Activated T-cell treated with anti-CD3 and anti-CD28 coated beads, Interleukin-2, amount 50 U/mL, for 4 hours (primary cell): ENCODE results near the gene IL1F10. TPM values are rescaled to one million over a fixed set of nuclear protein-coding genes. Genes with fewer than 3 reads are reported as not detected.

Experiments
- ATAC-seq, 2 donors: fragments of 200-7000 bp; cut with Tn5 transposase; one replicate each; pipeline ENCODE4 v1.10.0; 2021
- DNase-seq: peaks from one replicate; pipeline ENCODE4 v3.0.0-alpha.2; 2020
- H3K27me3 Mint-ChIP-seq: one replicate; pipeline ENCODE4 v1.8.0; 2021; ENCODE audit warnings: low read depth, mixed read lengths
- H3K36me3 Mint-ChIP-seq: one replicate; pipeline ENCODE4 v1.8.0; 2022; ENCODE audit warnings: mixed read lengths; ENCODE audit not compliant: insufficient read depth
- H3K4me1 Mint-ChIP-seq: one replicate; pipeline ENCODE4 v1.8.0; 2021; ENCODE audit warnings: low read depth, mixed read lengths
- H3K4me3 Mint-ChIP-seq: one replicate; pipeline ENCODE4 v1.8.0; 2021; ENCODE audit warnings: mild to moderate bottlenecking, moderate library complexity, mixed read lengths
- H3K9me3 Mint-ChIP-seq: one replicate; pipeline ENCODE4 v1.8.0; 2021; ENCODE audit warnings: mixed read lengths
- total RNA-seq, 3 donors: library from RNA; stranded (reverse); gene quantifications; one replicate each; pipeline ENCODE4 v1.2.1, GENCODE V29; 2021

IL1F10 gene
- total RNA-seq, 3 donors from 2014 or later: not detected

- Mint-ChIP-seq H3K4me3 (no peak overlapping the region), H3K27me3 (no peaks in the 10 kb centered on the region), H3K4me1 (peaks cover 10% of the 10 kb centered on the region), H3K36me3 (no peaks in the 10 kb centered on the region), H3K9me3 (no peaks in the 10 kb centered on the region)
- ATAC-seq: no peak
- no peak for DNase-seq
Observed at GRCh38 chr2:113118263-113118657, 50.5 kb downstream of the IL1F10 start.

GRCh38 chr2:113119111-113119510 is 51.3 kb downstream of the IL1F10 start:
- H3K4me1 Mint-ChIP-seq: peaks cover 12% of the 10 kb centered on the region
- no peaks in the 10 kb centered on the region for H3K9me3 Mint-ChIP-seq
- H3K36me3 Mint-ChIP-seq: no peaks in the 10 kb centered on the region
- peaks cover 2% of the 10 kb centered on the region for H3K27me3 Mint-ChIP-seq
- no peak overlapping the region for H3K4me3 Mint-ChIP-seq
- DNase-seq: no peak
- no peak for ATAC-seq

GRCh38 chr2:113120861-113121260 is 53.1 kb downstream of the IL1F10 start:
- no peak for ATAC-seq
- H3K4me3 Mint-ChIP-seq: no peak overlapping the region
- H3K27me3 Mint-ChIP-seq: peaks cover 4% of the 10 kb centered on the region
- peaks cover 19% of the 10 kb centered on the region for H3K4me1 Mint-ChIP-seq
- no peaks in the 10 kb centered on the region for H3K36me3 Mint-ChIP-seq
- no peak for DNase-seq
- no peaks in the 10 kb centered on the region for H3K9me3 Mint-ChIP-seq

GRCh38 chr2:113122364-113122763 is 54.6 kb downstream of the IL1F10 start:
- peaks cover 15% of the 10 kb centered on the region for H3K4me1 Mint-ChIP-seq
- no peak overlapping the region for H3K4me3 Mint-ChIP-seq
- no peaks in the 10 kb centered on the region for H3K36me3 Mint-ChIP-seq
- no peak for DNase-seq
- ATAC-seq: no peak
- H3K9me3 Mint-ChIP-seq: no peaks in the 10 kb centered on the region
- H3K27me3 Mint-ChIP-seq: peaks cover 4% of the 10 kb centered on the region

- Mint-ChIP-seq H3K4me3 (no peak overlapping the region), H3K9me3 (no peaks in the 10 kb centered on the region), H3K36me3 (no peaks in the 10 kb centered on the region), H3K27me3 (peaks cover 4% of the 10 kb centered on the region), H3K4me1 (peaks cover 15% of the 10 kb centered on the region)
- no peak for DNase-seq
- no peak for ATAC-seq
Observed at GRCh38 chr2:113123726-113124125, 56.0 kb downstream of the IL1F10 start.

GRCh38 chr2:113124181-113124961 is 56.6 kb downstream of the IL1F10 start:
- peaks cover 15% of the 10 kb centered on the region for H3K4me1 Mint-ChIP-seq
- ATAC-seq (peak; percentile 69 to 76), DNase-seq (no peak)
- H3K27me3 Mint-ChIP-seq: peaks cover 4% of the 10 kb centered on the region
- H3K4me3 Mint-ChIP-seq: no peak overlapping the region
- no peaks in the 10 kb centered on the region for H3K9me3 Mint-ChIP-seq
- H3K36me3 Mint-ChIP-seq: no peaks in the 10 kb centered on the region

Other genes starting within 250 kb of the IL1F10 start
- gene IL1B, start 231.2 kb upstream of the IL1F10 start, total RNA-seq: 1 to 10 TPM in 2 of 3 donors, under 1 TPM in 1; 0.42 to 1.6 (median 1.3) TPM
- gene IL37, start 156.8 kb upstream of the IL1F10 start, total RNA-seq: not detected
- not detected for gene IL36G, start 90.0 kb upstream of the IL1F10 start, total RNA-seq
- gene IL36A, start 62.5 kb upstream of the IL1F10 start, total RNA-seq: not detected
- not detected for gene IL36B, start 15.1 kb upstream of the IL1F10 start, total RNA-seq
- 1 to 10 TPM in 2 of 3 donors, under 1 TPM in 1; 0.61 to 3.9 (median 1.6) TPM for gene IL36RN, start 8.8 kb upstream of the IL1F10 start, total RNA-seq
- gene IL1RN, start 59.6 kb downstream of the IL1F10 start, total RNA-seq: 1 to 10 TPM; 1.2 to 2.5 (median 1.8) TPM
- 100 to 1,000 TPM; 155 to 172 (median 164) TPM for gene PSD4, start 106.0 kb downstream of the IL1F10 start, total RNA-seq
- gene PAX8, start 211.0 kb downstream of the IL1F10 start, total RNA-seq: 1 to 10 TPM in 1 of 3 donors, under 1 TPM in 2; 0.73 to 1.1 (median 0.98) TPM